A673 (cell line): ENCODE results near the gene TPST1.
"Not testable (repeated sequence)": the region's sequence is repeated elsewhere in the genome, so short reads cannot be mapped to it uniquely, and the experiment has no call there.

Experiments used
- EZH2 ChIP-seq: fragments of 200-600 bp; sonication (generic); IDR thresholded peaks from 2 replicates; pipeline ENCODE4 v1.6.1; 2017; ENCODE audit warnings: borderline replicate concordance, low read depth, mild to moderate bottlenecking, mixed read lengths, antibody characterized with exemption, low read length; ENCODE audit not compliant: poor library complexity, severe bottlenecking
- TF ChIP-seq, protein P1 (sequence below): fragments of 300-800, 200-600 bp; sonication (generic); conservative IDR thresholded peaks from 2 replicates; pipeline ENCODE4 v1.5.1; 2017; ENCODE audit warnings: low read depth, mild to moderate bottlenecking, antibody characterized with exemption, low read length, moderate library complexity, mixed read lengths

DNA sequence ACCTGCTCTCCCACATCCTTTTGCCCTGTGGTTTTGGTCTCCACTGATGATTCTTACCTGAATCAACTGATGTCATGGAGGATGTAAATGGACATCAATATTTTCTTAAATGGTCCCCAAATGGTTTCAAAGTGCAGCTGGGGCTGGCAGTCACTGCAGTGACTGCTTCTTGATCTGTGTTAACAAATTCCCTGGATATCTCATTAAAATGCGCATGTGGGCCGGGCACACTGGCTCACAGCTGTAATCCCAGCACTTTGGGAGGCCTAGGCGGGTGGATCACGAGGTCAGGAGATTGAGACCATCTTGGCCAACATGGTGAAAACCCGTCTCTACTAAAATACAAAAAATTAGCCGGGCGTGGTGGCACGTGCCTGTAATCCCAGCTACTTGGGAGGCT is 30.1 kb upstream of the TPST1 start:
- TF ChIP-seq, protein P1, sequence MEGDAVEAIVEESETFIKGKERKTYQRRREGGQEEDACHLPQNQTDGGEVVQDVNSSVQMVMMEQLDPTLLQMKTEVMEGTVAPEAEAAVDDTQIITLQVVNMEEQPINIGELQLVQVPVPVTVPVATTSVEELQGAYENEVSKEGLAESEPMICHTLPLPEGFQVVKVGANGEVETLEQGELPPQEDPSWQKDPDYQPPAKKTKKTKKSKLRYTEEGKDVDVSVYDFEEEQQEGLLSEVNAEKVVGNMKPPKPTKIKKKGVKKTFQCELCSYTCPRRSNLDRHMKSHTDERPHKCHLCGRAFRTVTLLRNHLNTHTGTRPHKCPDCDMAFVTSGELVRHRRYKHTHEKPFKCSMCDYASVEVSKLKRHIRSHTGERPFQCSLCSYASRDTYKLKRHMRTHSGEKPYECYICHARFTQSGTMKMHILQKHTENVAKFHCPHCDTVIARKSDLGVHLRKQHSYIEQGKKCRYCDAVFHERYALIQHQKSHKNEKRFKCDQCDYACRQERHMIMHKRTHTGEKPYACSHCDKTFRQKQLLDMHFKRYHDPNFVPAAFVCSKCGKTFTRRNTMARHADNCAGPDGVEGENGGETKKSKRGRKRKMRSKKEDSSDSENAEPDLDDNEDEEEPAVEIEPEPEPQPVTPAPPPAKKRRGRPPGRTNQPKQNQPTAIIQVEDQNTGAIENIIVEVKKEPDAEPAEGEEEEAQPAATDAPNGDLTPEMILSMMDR: not testable (repeated sequence)
- not testable (repeated sequence) for TF ChIP-seq EZH2
